ENCODE measurements around the gene ARHGAP32. TPM values are rescaled to one million over a fixed set of nuclear protein-coding genes. Genes with fewer than 3 reads are reported as not detected.

ARHGAP32 gene
- total RNA-seq, 3 donors from 2014 or later = 44.2 to 95.5 (median 62.0) TPM

DNA sequence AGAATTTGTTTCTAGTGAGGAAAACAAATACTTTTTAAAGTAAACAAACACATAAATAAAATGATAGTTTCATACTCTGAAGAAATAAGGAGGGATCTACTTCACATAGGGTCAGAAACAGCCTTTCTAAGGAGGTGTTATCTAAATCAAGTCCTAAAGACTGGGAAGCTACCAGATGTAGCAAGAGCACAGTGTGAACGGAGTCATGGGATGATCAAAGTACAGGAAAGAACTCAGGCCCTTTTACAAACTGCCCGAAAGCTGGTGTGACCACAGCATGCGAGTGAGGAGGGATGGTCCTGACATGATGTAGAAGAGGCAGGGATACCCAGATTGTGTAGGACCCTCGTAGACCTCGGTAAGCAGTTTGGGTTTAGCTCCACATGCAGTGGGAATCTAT is 102.8 kb downstream of the ARHGAP32 start:
- ATAC-seq = no peak
- intact Hi-C loops (cut with DNase I, micrococcal nuclease) = no loop called here
- H3K4me3 ChIP-seq = no peak overlapping the region
- TF ChIP-seq, protein P1, sequence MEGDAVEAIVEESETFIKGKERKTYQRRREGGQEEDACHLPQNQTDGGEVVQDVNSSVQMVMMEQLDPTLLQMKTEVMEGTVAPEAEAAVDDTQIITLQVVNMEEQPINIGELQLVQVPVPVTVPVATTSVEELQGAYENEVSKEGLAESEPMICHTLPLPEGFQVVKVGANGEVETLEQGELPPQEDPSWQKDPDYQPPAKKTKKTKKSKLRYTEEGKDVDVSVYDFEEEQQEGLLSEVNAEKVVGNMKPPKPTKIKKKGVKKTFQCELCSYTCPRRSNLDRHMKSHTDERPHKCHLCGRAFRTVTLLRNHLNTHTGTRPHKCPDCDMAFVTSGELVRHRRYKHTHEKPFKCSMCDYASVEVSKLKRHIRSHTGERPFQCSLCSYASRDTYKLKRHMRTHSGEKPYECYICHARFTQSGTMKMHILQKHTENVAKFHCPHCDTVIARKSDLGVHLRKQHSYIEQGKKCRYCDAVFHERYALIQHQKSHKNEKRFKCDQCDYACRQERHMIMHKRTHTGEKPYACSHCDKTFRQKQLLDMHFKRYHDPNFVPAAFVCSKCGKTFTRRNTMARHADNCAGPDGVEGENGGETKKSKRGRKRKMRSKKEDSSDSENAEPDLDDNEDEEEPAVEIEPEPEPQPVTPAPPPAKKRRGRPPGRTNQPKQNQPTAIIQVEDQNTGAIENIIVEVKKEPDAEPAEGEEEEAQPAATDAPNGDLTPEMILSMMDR (IDR thresholded peaks at IDR 0.05) = no peak
- H3K9me3 ChIP-seq = peaks cover 3% of the 10 kb centered on the region
- H3K4me1 ChIP-seq (ENCODE audit: low read depth) = no peaks in the 10 kb centered on the region
- no peak for DNase-seq
- no peaks in the 10 kb centered on the region for H3K36me3 ChIP-seq (ENCODE audit: low read depth)

DNA sequence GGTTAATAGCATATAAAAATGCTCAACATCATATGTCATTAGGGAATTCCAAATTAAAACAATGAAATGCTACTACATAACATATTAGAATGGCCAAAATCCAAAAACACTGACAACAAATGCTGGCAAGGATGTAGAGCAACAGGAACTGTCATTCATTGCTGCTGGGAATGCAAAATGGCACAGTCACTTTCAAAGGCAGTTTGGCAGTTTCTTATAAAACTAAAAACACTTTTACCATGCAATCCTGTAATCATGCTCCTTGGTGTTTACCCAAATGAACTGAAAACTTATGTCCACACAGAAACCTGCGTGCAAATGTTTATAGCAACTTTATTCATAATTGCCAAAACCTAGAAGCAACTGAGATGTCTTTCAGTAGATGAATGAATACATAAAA is 105.1 kb downstream of the ARHGAP32 start:
- ATAC-seq = no peak
- Histone ChIP-seq H3K36me3 (ENCODE audit: low read depth) (no peaks in the 10 kb centered on the region), H3K9me3 (peaks cover 18% of the 10 kb centered on the region), H3K4me1 (ENCODE audit: low read depth) (no peaks in the 10 kb centered on the region), H3K4me3 (no peak overlapping the region)
- TF ChIP-seq, protein P1 (IDR thresholded peaks at IDR 0.05) = no peak
- DNase-seq = no peak
- intact Hi-C loops (cut with DNase I, micrococcal nuclease) = no loop called here

DNA sequence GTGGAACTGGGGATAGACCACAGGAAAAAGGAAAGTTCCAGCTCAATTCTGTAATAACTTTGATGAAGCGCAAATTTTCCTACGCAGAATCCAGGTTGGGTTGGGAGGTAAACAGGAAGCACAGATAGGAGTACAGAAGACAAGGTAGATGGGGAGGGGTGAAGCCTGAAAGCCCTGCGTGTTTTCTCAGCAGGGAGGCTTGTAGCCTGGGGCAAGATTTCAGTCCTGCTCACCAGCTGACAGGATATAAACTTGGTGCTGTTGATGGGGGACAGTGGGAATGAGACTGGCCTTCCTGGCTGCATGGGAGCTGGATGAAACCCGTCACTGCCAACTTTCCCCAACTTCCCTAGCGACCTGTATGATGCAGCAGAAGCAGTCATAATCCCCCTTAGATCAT is 114.9 kb downstream of the ARHGAP32 start:
- no peak for DNase-seq
- intact Hi-C loops (cut with DNase I, micrococcal nuclease) = no loop called here
- Histone ChIP-seq H3K36me3 (ENCODE audit: low read depth) (no peaks in the 10 kb centered on the region), H3K9me3 (no peaks in the 10 kb centered on the region), H3K4me3 (no peak overlapping the region), H3K4me1 (ENCODE audit: low read depth) (no peaks in the 10 kb centered on the region)
- no peak for ATAC-seq
- TF ChIP-seq, protein P1 (IDR thresholded peaks at IDR 0.05) = no peak

DNA sequence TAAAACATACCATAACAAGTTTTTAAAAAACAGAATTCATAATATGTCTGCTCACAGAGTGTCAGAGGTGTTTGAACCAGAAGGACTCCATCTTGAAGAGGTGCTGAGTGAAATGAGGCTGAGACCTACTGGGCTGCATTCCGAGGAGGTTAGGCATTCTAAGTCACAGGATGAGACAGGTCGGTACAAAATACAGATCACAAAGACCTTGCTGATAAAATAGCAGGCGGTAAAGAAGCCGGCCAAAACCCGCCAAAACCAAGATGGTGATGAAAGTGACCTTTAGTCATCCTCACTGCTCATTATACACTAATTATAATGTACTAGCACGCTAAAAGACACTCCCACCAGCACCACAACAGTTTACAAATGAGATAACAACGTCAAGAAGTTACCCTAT is 116.4 kb downstream of the ARHGAP32 start:
- Histone ChIP-seq H3K9me3 (no peaks in the 10 kb centered on the region), H3K4me3 (no peak overlapping the region), H3K36me3 (ENCODE audit: low read depth) (no peaks in the 10 kb centered on the region), H3K4me1 (ENCODE audit: low read depth) (no peaks in the 10 kb centered on the region)
- TF ChIP-seq, protein P1 (IDR thresholded peaks at IDR 0.05) = no peak
- intact Hi-C loops (cut with DNase I, micrococcal nuclease) = no loop called here
- no peak for DNase-seq
- no peak for ATAC-seq

DNA sequence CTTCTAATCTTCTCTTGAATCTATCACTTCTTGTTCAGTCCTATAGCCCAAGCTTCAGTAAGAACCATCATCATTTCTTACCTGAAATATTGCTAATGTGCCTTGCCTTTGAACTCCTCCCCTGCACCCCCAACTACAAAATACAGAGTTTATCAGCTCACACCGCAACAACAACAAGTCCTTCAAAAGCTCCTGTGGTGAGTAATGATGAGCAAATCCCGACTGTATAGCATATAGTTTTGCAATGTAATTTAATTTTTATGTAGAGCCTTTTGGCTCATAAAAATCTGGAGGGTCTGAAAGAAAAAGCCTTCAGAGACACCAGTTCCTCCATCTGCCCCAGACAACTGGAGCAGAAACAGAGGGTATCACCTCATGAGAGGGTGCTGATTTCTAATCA is 124.7 kb downstream of the ARHGAP32 start:
- H3K4me3 ChIP-seq = no peak overlapping the region
- intact Hi-C loops (cut with DNase I, micrococcal nuclease) = no loop called here
- ATAC-seq (no peak), DNase-seq (no peak)
- H3K9me3 ChIP-seq = no peaks in the 10 kb centered on the region
- H3K4me1 ChIP-seq (ENCODE audit: low read depth) = no peaks in the 10 kb centered on the region
- no peaks in the 10 kb centered on the region for H3K36me3 ChIP-seq (ENCODE audit: low read depth)
- TF ChIP-seq, protein P1 (IDR thresholded peaks at IDR 0.05) = no peak

DNA sequence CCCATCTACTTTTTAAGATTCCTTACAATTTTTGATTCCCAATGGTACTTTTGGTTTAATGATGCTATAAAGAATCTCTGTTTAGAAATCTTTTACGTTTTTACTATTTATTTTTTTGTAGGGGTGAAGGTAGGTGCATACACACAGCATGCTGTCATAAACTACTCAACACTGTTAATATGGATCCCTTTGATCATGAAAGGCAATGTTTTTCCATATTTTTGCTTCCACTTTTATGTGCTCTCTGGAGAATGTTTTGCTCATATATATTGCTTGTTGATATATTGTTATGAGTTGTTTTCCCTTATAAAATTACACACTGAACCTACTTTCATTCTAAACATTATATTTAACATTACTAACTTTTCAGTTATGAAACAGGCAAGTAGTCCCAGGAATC is 125.9 kb downstream of the ARHGAP32 start:
- DNase-seq (no peak), ATAC-seq (no peak)
- Histone ChIP-seq H3K4me3 (no peak overlapping the region), H3K36me3 (ENCODE audit: low read depth) (no peaks in the 10 kb centered on the region), H3K9me3 (no peaks in the 10 kb centered on the region), H3K4me1 (ENCODE audit: low read depth) (no peaks in the 10 kb centered on the region)
- TF ChIP-seq, protein P1 (IDR thresholded peaks at IDR 0.05) = no peak
- intact Hi-C loops (cut with DNase I, micrococcal nuclease) = no loop called here
